ENCODE measurements around the gene LHFPL6.

DNA sequence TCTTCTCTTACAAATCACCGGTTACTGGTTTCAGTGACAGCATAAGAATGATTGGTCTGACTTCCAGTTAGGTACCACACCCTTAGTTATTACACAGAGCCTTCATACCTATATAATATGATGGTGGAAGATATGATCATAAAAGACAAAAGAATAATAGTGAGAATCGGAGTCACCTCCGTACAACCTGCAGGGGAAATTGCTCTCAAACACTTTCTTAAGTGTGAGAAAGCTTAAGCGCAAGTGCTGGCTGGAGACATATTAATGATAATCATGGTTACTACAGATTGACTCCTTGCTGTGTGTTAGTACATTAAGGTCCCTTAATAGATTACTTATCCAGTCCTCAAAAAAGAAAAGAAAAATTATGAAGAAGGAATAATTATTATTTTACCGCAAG is 1.8 kb upstream of the LHFPL6 start:
- TF ChIP-seq ELF4 (IDR thresholded peaks at IDR 0.05), result no peak
- no peak for TF ChIP-seq BHLHE40 (IDR thresholded peaks at IDR 0.05; ENCODE audit: borderline replicate concordance)
- no peak for TF ChIP-seq FOXA1 (IDR thresholded peaks at IDR 0.05)
- TF ChIP-seq FOXK2 (IDR thresholded peaks at IDR 0.05), result no peak
- no peak for TF ChIP-seq SUZ12 (IDR thresholded peaks at IDR 0.05)
- no peak for TF ChIP-seq SP1 (IDR thresholded peaks at IDR 0.05)
- no peak for TF ChIP-seq ARNT (IDR thresholded peaks at IDR 0.05)
- TF ChIP-seq, protein P1, sequence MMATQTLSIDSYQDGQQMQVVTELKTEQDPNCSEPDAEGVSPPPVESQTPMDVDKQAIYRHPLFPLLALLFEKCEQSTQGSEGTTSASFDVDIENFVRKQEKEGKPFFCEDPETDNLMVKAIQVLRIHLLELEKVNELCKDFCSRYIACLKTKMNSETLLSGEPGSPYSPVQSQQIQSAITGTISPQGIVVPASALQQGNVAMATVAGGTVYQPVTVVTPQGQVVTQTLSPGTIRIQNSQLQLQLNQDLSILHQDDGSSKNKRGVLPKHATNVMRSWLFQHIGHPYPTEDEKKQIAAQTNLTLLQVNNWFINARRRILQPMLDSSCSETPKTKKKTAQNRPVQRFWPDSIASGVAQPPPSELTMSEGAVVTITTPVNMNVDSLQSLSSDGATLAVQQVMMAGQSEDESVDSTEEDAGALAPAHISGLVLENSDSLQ (IDR thresholded peaks at IDR 0.05), result no peak
- no peak for TF ChIP-seq FOXM1 (IDR thresholded peaks at IDR 0.05; ENCODE audit: borderline replicate concordance)
- no peak for TF ChIP-seq ZNF384 (IDR thresholded peaks at IDR 0.05)
- TF ChIP-seq NFRKB (IDR thresholded peaks at IDR 0.05), result no peak
- no peak for TF ChIP-seq CTBP1 (IDR thresholded peaks at IDR 0.05; ENCODE audit: borderline replicate concordance)
- no peak for TF ChIP-seq TARDBP (IDR thresholded peaks at IDR 0.05)
- TF ChIP-seq HDGF (IDR thresholded peaks at IDR 0.05; ENCODE audit: borderline replicate concordance), result no peak

Measured in HEK293T (cell line).